Mesendoderm (in vitro differentiated cells): ENCODE results near the gene MEOX2.

ENCODE experiments used
- DNase-seq: peaks from one replicate; pipeline ENCODE4 v3.0.0; 2013
- H2AK5ac ChIP-seq: 2 replicates; pipeline ENCODE4 v1.6.1; 2013; ENCODE audit warnings: low read length, inconsistent platforms
- H2BK120ac ChIP-seq: 2 replicates; pipeline ENCODE4 v1.6.1; 2013; ENCODE audit warnings: low read depth, mild to moderate bottlenecking, low read length, moderate library complexity, mixed read lengths
- H2BK15ac ChIP-seq: replicated peaks from 2 replicates; pipeline ENCODE4 v1.6.1; 2013; ENCODE audit warnings: low read depth, mild to moderate bottlenecking, moderate library complexity
- H2BK5ac ChIP-seq: 2 replicates; pipeline ENCODE4 v1.6.1; 2013; ENCODE audit warnings: low read length, inconsistent platforms
- H3K18ac ChIP-seq: 2 replicates; pipeline ENCODE4 v1.6.1; 2013; ENCODE audit warnings: mild to moderate bottlenecking, low read length, mixed read lengths
- H3K23ac ChIP-seq: one replicate; pipeline ENCODE4 v1.6.1; 2013; ENCODE audit warnings: low read length
- H3K27ac ChIP-seq: 2 replicates; pipeline ENCODE4 v1.5.1; 2013; ENCODE audit warnings: low read depth, mild to moderate bottlenecking, inconsistent platforms, low read length, moderate library complexity
- H3K27me3 ChIP-seq: 2 replicates; pipeline ENCODE4 v1.6.1; 2013; ENCODE audit warnings: low read length, control low read depth, mild to moderate bottlenecking, inconsistent platforms; ENCODE audit not compliant: insufficient read depth, poor library complexity
- H3K36me3 ChIP-seq: 2 replicates; pipeline ENCODE4 v1.6.1; 2013; ENCODE audit warnings: low read length, inconsistent platforms; ENCODE audit not compliant: control insufficient read depth, insufficient read depth
- H3K4ac ChIP-seq: one replicate; pipeline ENCODE4 v1.6.1; 2013; ENCODE audit warnings: low read depth, mild to moderate bottlenecking, low read length, moderate library complexity
- H3K4me1 ChIP-seq: 2 replicates; pipeline ENCODE4 v1.6.1; 2013; ENCODE audit warnings: low read depth, low read length, inconsistent platforms; ENCODE audit not compliant: control insufficient read depth
- H3K4me2 ChIP-seq: 2 replicates; pipeline ENCODE4 v1.6.1; 2013; ENCODE audit warnings: low read length
- H3K4me3 ChIP-seq: 2 replicates; pipeline ENCODE4 v1.5.1; 2013; ENCODE audit warnings: mild to moderate bottlenecking, low read length
- H3K56ac ChIP-seq: one replicate; pipeline ENCODE4 v1.6.1; 2013; ENCODE audit warnings: low read length
- H3K79me1 ChIP-seq: 2 replicates; pipeline ENCODE4 v1.6.1; 2013; ENCODE audit warnings: low read length, inconsistent platforms
- H3K79me2 ChIP-seq: 2 replicates; pipeline ENCODE4 v1.6.1; 2013; ENCODE audit warnings: mild to moderate bottlenecking, low read length; ENCODE audit not compliant: control insufficient read depth, insufficient read depth
- H3K9ac ChIP-seq: 2 replicates; pipeline ENCODE4 v1.6.1; 2013; ENCODE audit warnings: low read length, inconsistent platforms
- H4K5ac ChIP-seq: one replicate; pipeline ENCODE4 v1.6.1; 2013; ENCODE audit warnings: low read length
- H4K8ac ChIP-seq: one replicate; pipeline ENCODE4 v1.6.1; 2013; ENCODE audit warnings: low read depth, mild to moderate bottlenecking, control low read depth, low read length, moderate library complexity
- WGBS: extraction: QIAGEN DNeasy Blood & Tissue Kit; methylation state at CpG from one replicate; pipeline ENCODE4 v1.1.7; 2013; ENCODE audit warnings: low lambda C conversion rate, missing lambda C conversion rate; ENCODE audit not compliant: insufficient coverage; ENCODE audit errors: extremely low coverage; 5-methylcytosine and 5-hydroxymethylcytosine counted together

The MEOX2 gene

DNA sequence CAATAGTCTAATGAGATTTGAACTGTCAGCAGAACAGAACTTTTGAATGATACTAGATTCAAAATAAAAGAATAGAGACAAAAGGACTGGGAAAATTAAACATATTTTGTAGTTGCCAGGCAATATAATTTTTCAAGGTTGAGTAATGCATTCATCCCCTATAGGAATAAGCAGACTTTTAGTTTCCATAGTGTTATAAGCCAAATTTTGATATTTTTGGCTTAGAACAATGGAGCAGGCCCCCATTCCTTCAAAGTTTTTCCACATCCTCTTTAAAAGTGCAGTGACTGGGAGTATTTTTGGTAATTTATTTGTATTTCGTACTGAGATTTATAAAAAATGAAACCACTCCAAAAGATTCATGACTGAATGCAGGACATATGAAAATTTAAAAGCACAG is 24.0 kb downstream of the MEOX2 start:
- no peak overlapping the region for H3K27ac ChIP-seq
- no peaks in the 10 kb centered on the region for H3K79me1 ChIP-seq
- H3K79me2 ChIP-seq, result no peaks in the 10 kb centered on the region
- no peaks in the 10 kb centered on the region for H3K36me3 ChIP-seq
- H3K56ac ChIP-seq, result no peak overlapping the region
- no peak for DNase-seq
- no peak overlapping the region for H2BK120ac ChIP-seq
- H2AK5ac ChIP-seq, result no peak overlapping the region
- H3K23ac ChIP-seq, result no peak overlapping the region
- no peak overlapping the region for H4K5ac ChIP-seq
- no peak overlapping the region for H3K4me2 ChIP-seq
- H2BK15ac ChIP-seq, result no peak overlapping the region
- H3K18ac ChIP-seq, result no peak overlapping the region
- no peak overlapping the region for H3K4ac ChIP-seq
- no peaks in the 10 kb centered on the region for H3K27me3 ChIP-seq
- no peak overlapping the region for H4K8ac ChIP-seq
- H2BK5ac ChIP-seq, result no peak overlapping the region
- no peak overlapping the region for H3K9ac ChIP-seq
- no peaks in the 10 kb centered on the region for H3K4me1 ChIP-seq
- WGBS, result no CpG with 5 or more reads among the region's 1 CpG
- no peak overlapping the region for H3K4me3 ChIP-seq

DNA sequence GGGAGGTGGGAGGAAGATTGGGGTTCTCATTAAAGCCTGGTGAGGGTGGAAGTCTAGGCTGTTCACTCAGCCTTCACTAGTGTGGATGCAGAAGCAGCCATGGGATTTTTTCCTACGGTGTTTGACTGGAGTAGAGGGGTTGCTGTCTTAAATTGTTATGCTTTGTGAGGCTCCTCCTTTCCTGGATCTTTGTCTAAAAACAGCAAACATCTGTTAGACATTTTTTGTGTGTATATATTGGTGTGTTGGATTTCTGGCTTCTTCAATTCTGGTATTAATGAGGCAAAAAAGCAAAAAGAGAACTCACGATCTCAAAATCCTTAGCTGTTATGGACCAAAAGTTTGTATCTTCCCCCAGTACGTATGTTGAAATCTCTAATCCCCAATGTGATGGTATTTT is 28.2 kb downstream of the MEOX2 start:
- Histone ChIP-seq H2BK15ac (no peak overlapping the region), H3K18ac (no peak overlapping the region), H3K36me3 (no peaks in the 10 kb centered on the region), H4K8ac (no peak overlapping the region), H3K4me1 (no peaks in the 10 kb centered on the region), H3K27me3 (no peaks in the 10 kb centered on the region), H3K56ac (no peak overlapping the region), H3K9ac (no peak overlapping the region), H3K4ac (no peak overlapping the region), H3K27ac (no peak overlapping the region), H2BK120ac (no peak overlapping the region), H2AK5ac (no peak overlapping the region), H3K79me2 (no peaks in the 10 kb centered on the region), H3K4me2 (no peak overlapping the region), H3K4me3 (no peak overlapping the region), H3K23ac (no peak overlapping the region), H2BK5ac (no peak overlapping the region), H3K79me1 (no peaks in the 10 kb centered on the region), H4K5ac (no peak overlapping the region)
- no CpG with 5 or more reads among the region's 3 CpGs for WGBS
- no peak for DNase-seq

DNA sequence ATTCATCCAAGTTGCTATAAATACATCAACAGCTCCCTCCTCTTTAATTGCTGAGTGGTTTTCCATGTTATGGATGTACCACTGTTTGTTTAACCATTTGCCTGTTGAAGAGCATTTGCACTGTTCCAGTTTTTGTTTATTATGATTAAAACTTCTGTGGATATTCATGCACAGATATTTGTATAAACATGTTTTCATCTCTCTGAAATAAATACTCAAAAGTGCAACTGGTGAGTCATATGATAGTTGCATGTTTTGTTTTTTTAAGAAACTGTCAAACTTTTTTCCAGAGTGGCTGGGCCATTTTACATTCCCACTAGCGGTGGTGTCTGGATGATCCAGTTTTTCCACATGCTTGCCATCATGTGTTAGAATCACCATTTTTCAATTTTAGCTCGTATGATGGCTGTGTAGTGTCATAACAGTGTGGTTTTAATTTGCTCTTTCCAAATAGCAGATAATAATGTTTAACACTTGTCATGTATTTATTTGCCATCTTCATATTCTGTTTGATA is 33.6 kb downstream of the MEOX2 start:
- H3K79me1 ChIP-seq, result no peaks in the 10 kb centered on the region
- no peak overlapping the region for H3K4me2 ChIP-seq
- H3K4me3 ChIP-seq, result no peak overlapping the region
- no peak overlapping the region for H4K5ac ChIP-seq
- no peak overlapping the region for H3K27ac ChIP-seq
- H3K4ac ChIP-seq, result no peak overlapping the region
- H3K18ac ChIP-seq, result no peak overlapping the region
- H3K23ac ChIP-seq, result no peak overlapping the region
- no peak overlapping the region for H2AK5ac ChIP-seq
- no peaks in the 10 kb centered on the region for H3K36me3 ChIP-seq
- H2BK5ac ChIP-seq, result no peak overlapping the region
- no peak overlapping the region for H2BK15ac ChIP-seq
- H3K4me1 ChIP-seq, result no peaks in the 10 kb centered on the region
- H2BK120ac ChIP-seq, result no peak overlapping the region
- H3K56ac ChIP-seq, result no peak overlapping the region
- H3K9ac ChIP-seq, result no peak overlapping the region
- DNase-seq, result no peak
- no peak overlapping the region for H4K8ac ChIP-seq
- H3K79me2 ChIP-seq, result no peaks in the 10 kb centered on the region
- no CpG with 5 or more reads among the region's 2 CpGs for WGBS
- H3K27me3 ChIP-seq, result no peaks in the 10 kb centered on the region

DNA sequence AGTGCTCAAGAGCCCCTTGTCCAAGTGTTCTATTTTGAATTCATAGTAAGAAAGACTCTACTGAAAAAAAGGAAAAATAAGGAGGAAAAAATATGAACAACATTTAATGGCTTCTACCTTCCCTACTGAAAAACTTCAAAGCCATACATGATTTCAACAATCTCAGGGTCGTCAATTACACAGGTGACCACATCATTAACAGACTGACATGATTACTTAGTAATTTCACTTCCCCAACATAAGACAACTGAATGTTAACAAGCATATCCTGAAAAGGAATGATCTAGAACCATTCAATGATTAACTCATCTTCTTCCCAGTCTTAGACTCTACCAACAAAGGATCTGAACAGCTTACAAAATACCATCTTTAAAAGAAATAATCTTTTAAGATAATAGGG is 34.8 kb downstream of the MEOX2 start:
- Histone ChIP-seq H3K23ac (no peak overlapping the region), H4K8ac (no peak overlapping the region), H3K56ac (no peak overlapping the region), H3K36me3 (no peaks in the 10 kb centered on the region), H2BK120ac (no peak overlapping the region), H2BK5ac (no peak overlapping the region), H3K79me2 (no peaks in the 10 kb centered on the region), H3K27me3 (no peaks in the 10 kb centered on the region), H3K4ac (no peak overlapping the region), H3K79me1 (no peaks in the 10 kb centered on the region), H3K4me2 (no peak overlapping the region), H3K18ac (no peak overlapping the region), H3K27ac (no peak overlapping the region), H2BK15ac (no peak overlapping the region), H4K5ac (no peak overlapping the region), H2AK5ac (no peak overlapping the region), H3K4me1 (no peaks in the 10 kb centered on the region), H3K4me3 (no peak overlapping the region), H3K9ac (no peak overlapping the region)
- WGBS, result no CpG with 5 or more reads among the region's 1 CpG
- DNase-seq, result no peak

DNA sequence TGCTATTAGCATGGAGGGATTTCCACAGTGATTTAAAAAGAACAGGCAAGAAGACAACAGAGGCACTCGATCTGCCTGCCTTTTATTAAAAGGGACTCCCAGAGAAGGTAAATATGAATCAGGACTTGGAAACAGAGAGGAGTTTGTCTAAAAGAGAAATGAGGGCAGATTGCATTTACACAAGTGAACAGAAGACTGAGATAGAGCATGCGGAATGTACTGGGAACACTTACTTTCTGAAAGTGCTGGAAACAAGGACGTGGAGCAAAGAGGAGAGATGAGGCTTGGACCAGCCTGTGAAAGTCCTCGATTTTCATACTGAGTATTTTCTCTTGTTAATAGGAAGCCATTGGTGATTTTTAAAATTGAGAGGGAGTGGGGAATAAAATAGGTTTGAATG is 35.7 kb downstream of the MEOX2 start:
- Histone ChIP-seq H2BK15ac (no peak overlapping the region), H3K36me3 (no peaks in the 10 kb centered on the region), H3K27ac (no peak overlapping the region), H3K18ac (no peak overlapping the region), H2BK120ac (no peak overlapping the region), H3K4me2 (no peak overlapping the region), H3K79me2 (no peaks in the 10 kb centered on the region), H3K23ac (no peak overlapping the region), H3K56ac (no peak overlapping the region), H2BK5ac (no peak overlapping the region), H4K5ac (no peak overlapping the region), H3K4me1 (no peaks in the 10 kb centered on the region), H3K9ac (no peak overlapping the region), H2AK5ac (no peak overlapping the region), H3K79me1 (no peaks in the 10 kb centered on the region), H4K8ac (no peak overlapping the region), H3K27me3 (no peaks in the 10 kb centered on the region), H3K4ac (no peak overlapping the region), H3K4me3 (no peak overlapping the region)
- no CpG with 5 or more reads among the region's 4 CpGs for WGBS
- DNase-seq, result no peak

DNA sequence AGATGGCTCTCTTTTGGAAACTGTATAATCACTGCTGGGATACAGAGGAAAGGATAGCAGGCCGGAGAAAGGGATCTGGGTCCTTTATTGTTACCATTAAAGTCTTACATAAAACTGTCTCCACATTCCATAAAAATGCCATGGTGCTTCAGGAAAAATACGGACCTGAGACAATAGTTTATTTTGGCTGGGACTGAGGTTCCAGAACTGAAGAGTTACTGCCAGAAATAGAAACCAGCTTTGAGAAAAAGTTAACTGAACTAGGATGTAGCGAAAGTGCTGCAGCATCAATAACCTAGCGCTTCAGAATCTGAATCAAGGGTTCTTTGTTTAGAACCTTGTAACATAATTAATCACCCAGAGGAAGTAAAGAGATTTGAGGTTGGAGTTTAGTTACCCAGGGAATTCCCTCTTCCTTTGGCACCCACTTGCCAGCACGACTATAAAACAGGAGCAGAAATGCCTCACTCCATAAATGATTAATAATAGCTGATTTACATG is 38.0 kb downstream of the MEOX2 start:
- Histone ChIP-seq H3K18ac (no peak overlapping the region), H2BK120ac (no peak overlapping the region), H2BK5ac (no peak overlapping the region), H3K27me3 (no peaks in the 10 kb centered on the region), H3K36me3 (no peaks in the 10 kb centered on the region), H3K79me1 (no peaks in the 10 kb centered on the region), H2AK5ac (no peak overlapping the region), H3K4ac (no peak overlapping the region), H3K4me2 (no peak overlapping the region), H4K8ac (no peak overlapping the region), H3K56ac (no peak overlapping the region), H3K27ac (no peak overlapping the region), H3K79me2 (no peaks in the 10 kb centered on the region), H3K4me3 (no peak overlapping the region), H3K4me1 (no peaks in the 10 kb centered on the region), H3K9ac (no peak overlapping the region), H2BK15ac (no peak overlapping the region), H3K23ac (no peak overlapping the region), H4K5ac (no peak overlapping the region)
- no peak for DNase-seq
- WGBS, result no CpG with 5 or more reads among the region's 5 CpGs
